Kidney epithelial cell (primary cell): Measurements from ENCODE around the gene B4GALNT2. TPM values are rescaled to one million over a fixed set of nuclear protein-coding genes. Genes with fewer than 3 reads are reported as not detected.

ENCODE experiments used
- DNase-seq: peaks from one replicate; pipeline ENCODE4 v3.0.0-alpha.2; 2010; ENCODE audit warnings: low read depth
- H3K27me3 ChIP-seq: 2 replicates; pipeline ENCODE4 v1.6.0; 2011; ENCODE audit warnings: low read length; ENCODE audit not compliant: control insufficient read depth, insufficient read depth
- H3K36me3 ChIP-seq: 2 replicates; pipeline ENCODE4 v1.5.1; 2011; ENCODE audit warnings: low read length; ENCODE audit not compliant: control insufficient read depth, insufficient read depth
- H3K4me3 ChIP-seq: 2 replicates; pipeline ENCODE4 v1.5.1; 2011; ENCODE audit warnings: low read depth, mild to moderate bottlenecking, control low read depth, low read length
- CTCF ChIP-seq: IDR thresholded peaks from 2 replicates; pipeline ENCODE4 v1.5.1; 2011; ENCODE audit warnings: mild to moderate bottlenecking, moderate library complexity, low read length, control low read depth, inconsistent platforms; ENCODE audit not compliant: insufficient read depth, poor library complexity, severe bottlenecking
- total RNA-seq: library from RNA; depleted of rRNA; stranded (reverse); fragments of >200 nt; gene quantifications from 2 replicates; pipeline ENCODE4 v1.2.3, GENCODE V29; 2015

B4GALNT2 gene
- total RNA-seq, 1 donor from 2014 or later = 0.50 TPM

DNA sequence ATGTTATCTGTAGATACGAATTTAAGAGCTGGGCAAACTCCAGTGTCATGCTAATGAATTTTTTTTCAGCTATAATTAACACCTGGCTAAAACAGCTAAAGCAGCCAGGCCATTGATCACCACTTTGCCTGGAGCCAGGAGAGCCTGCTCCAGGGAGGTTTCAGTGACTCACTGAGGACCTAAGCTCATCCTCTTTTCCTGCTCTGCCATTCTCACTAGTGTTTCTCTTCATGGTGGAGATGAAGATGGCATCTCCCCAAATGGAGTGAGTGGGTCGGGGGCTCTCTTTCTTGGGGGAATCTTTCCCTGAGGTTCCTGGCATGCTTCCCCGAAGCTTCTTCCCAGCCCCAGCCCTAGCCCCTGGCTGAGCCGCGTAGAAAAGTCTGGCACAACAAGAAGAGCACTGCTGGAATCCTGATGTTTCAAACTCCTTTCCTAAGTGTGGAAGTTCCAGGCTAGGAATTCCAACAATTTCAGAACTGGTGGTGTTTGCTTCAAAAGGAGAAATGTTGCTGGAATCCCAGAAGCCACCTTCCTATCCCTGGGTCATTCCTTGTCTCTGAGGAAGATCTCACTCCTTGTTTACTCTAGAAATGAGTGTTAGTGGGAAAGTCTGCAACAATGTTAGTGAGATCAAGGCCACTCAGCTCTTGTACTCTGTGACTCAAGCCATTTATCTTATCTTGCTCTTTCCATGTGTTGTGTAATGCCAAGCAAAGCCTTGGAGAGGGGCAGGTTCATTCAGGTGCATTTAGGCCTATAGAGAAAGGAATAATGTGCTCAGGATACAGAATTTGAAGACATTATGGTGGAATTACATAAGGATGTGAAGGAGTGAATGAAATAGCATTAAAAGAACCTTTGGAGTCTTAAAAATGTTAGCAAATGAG is 26.0 kb upstream of the B4GALNT2 start:
- DNase-seq = no peak
- Histone ChIP-seq H3K27me3 (no peaks in the 10 kb centered on the region), H3K4me3 (no peak overlapping the region), H3K36me3 (no peaks in the 10 kb centered on the region)
- TF ChIP-seq CTCF = no peak

DNA sequence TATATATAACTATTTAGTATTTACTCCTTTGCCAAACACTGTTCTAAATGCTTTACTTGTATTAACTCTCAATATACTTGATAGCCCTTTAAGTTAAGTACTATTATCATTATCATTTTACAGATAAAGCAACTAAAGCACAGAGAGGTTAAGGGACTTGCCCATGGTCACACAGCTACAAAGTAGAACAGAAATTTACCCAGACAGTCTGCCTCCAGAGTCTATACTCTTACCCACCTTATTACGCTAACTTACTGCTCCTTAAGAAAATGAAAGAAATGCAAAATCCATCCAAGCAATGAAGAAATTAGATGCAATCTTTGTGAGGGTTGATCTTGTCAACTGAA is 25.4 kb upstream of the B4GALNT2 start:
- TF ChIP-seq CTCF = no peak
- no peak for DNase-seq
- Histone ChIP-seq H3K4me3 (no peak overlapping the region), H3K36me3 (no peaks in the 10 kb centered on the region), H3K27me3 (no peaks in the 10 kb centered on the region)

DNA sequence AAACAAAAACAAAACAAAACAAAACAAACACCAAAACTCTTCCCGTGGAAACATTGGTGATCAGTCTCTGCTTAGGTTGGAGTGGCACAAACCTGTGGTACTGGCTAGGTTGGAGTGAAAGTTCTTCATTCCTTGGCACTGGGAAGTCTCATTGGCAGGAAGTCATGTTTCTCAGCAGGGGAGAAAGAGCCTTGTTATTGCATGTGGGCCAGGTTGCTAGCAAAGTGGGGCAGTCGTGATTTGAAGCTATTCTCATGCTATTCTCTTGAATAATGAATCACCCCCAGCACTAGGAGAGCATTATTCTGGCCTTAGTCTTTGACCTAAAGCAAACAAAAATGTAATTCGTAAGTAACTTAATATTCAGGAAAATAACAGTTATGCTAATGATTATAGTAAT is 24.3 kb upstream of the B4GALNT2 start:
- no peak overlapping the region for H3K4me3 ChIP-seq
- DNase-seq = no peak
- no peaks in the 10 kb centered on the region for H3K36me3 ChIP-seq
- no peaks in the 10 kb centered on the region for H3K27me3 ChIP-seq
- no peak for TF ChIP-seq CTCF

- Histone ChIP-seq H3K27me3 (no peaks in the 10 kb centered on the region), H3K36me3 (no peaks in the 10 kb centered on the region), H3K4me3 (no peak overlapping the region)
- DNase-seq = no peak
- TF ChIP-seq CTCF = no peak
Observed at GRCh38 chr17:49110509-49110908, 22.1 kb upstream of the B4GALNT2 start.

GRCh38 chr17:49111934-49112333 is 20.6 kb upstream of the B4GALNT2 start:
- Histone ChIP-seq H3K27me3 (peaks cover under 1% of the 10 kb centered on the region), H3K36me3 (no peaks in the 10 kb centered on the region), H3K4me3 (no peak overlapping the region)
- no peak for TF ChIP-seq CTCF
- no peak for DNase-seq

- no peak overlapping the region for H3K4me3 ChIP-seq
- no peaks in the 10 kb centered on the region for H3K36me3 ChIP-seq
- DNase-seq = no peak
- peaks cover 2% of the 10 kb centered on the region for H3K27me3 ChIP-seq
- TF ChIP-seq CTCF = no peak
Observed at GRCh38 chr17:49112936-49113335, 19.6 kb upstream of the B4GALNT2 start.
